ENCODE data around the gene NASP. TPM values are rescaled to one million over a fixed set of nuclear protein-coding genes. Genes with fewer than 3 reads are reported as not detected.

NASP gene
- total and polyA plus RNA-seq, 10 donors = 85.1 to 151 (median 117) TPM

DNA sequence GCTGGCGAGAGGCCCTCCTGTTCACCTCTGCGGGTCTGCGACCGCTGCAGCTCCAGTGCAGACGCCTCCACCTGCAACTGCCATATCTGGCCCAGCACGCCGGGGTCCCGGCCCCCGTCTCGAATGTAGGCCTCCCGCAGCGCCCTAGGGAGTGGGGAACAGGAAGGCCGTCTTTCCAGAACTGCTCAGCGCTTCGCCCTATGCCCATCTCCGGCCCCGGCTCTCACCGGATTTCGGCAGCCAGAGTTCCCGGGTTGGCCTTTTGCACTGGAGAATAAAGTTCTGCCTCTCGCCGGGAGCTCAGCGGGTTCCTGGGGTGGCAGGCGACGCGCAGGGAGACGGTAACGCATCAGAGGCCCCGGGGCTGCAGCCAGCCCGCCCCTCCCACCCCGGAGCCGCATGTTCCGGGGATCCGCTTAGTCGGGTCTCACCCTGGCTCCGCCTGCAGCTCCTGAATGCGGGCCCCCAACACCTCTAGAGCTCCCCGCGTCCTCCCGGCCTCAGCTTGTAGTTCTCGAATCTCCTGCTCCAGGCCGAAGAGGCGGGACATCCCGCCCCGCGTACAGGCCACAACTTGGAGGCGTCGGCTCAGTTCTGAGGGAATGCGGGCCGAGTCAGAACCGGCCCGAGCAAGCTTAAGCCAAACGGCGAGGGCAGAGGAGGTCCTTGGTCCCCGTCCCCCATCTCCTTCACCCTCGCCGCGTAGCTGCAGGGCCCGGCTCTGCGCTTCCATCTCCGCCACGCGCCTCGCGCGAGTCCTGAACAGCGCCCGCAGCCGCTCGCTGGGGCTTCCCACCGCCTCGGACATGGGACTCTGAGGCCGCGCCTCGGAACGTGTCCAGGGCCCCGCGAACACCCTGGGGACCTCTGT lies 38.9 kb downstream of the NASP start:
- no peak for DNase-seq
- peaks cover 0 to 100% (median 44%) of the 10 kb centered on the region in 6 donors for H3K36me3 ChIP-seq
- peaks cover 3 to 44% (median 17%) of the 10 kb centered on the region in 6 donors for H3K4me1 ChIP-seq
- WGBS, 5 donors = 78 to 96% (median 87%) methylated on average over 64 to 78 of the region's 78 CpGs
- H3K27ac ChIP-seq = peak overlapping the region in 5 of 8 donors; percentile 69 to 83 (median 79)
- no peaks in the 10 kb centered on the region for H3K9me3 ChIP-seq
- no peak overlapping the region for H3K4me3 ChIP-seq
- TF ChIP-seq, protein P1, sequence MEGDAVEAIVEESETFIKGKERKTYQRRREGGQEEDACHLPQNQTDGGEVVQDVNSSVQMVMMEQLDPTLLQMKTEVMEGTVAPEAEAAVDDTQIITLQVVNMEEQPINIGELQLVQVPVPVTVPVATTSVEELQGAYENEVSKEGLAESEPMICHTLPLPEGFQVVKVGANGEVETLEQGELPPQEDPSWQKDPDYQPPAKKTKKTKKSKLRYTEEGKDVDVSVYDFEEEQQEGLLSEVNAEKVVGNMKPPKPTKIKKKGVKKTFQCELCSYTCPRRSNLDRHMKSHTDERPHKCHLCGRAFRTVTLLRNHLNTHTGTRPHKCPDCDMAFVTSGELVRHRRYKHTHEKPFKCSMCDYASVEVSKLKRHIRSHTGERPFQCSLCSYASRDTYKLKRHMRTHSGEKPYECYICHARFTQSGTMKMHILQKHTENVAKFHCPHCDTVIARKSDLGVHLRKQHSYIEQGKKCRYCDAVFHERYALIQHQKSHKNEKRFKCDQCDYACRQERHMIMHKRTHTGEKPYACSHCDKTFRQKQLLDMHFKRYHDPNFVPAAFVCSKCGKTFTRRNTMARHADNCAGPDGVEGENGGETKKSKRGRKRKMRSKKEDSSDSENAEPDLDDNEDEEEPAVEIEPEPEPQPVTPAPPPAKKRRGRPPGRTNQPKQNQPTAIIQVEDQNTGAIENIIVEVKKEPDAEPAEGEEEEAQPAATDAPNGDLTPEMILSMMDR (IDR thresholded peaks at IDR 0.05 in 8 of 11, conservative IDR thresholded peaks at IDR 0.05 in 3 of 11) = no peak
- TF ChIP-seq POLR2A (IDR thresholded peaks at IDR 0.05) = no peak
- peak in 2 of 3 donors; percentile 50 to 67 for TF ChIP-seq POLR2AphosphoS5 (IDR thresholded peaks at IDR 0.05)
- H3K27me3 ChIP-seq (replicated peaks in 1 of 7) = no peaks in the 10 kb centered on the region
- intact Hi-C loops (cut with DNase I; ENCODE audit: low total_unique reads) = no loop called here

DNA sequence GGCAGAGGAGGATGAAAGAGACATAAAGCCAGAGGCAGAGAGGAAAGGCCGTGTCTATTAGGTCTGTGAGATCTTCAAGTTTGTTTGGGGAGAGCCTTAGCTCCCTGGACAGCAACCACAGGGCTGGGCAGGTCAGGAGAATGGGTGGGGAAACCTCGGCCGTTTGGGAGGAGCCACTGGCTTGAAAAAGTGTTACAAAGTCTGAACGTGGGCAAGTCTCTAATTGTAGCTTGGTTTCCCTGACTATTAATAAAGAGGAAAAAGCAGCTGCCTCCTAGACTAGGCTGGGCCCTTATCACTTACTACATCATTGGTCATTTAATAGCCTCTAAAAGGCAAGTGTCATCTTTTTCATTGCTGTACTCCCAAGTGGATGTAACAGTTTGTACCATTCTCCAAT lies 40.1 kb downstream of the NASP start, which contains the start of gene CCDC17:
Gene CCDC17, minus strand, starts transcription at position 83 of the 400 bp plus-strand sequence. CDS start 145 bp downstream, outside the sequence.
- no peak for DNase-seq
- Histone ChIP-seq H3K4me1 (peaks cover 3 to 45% (median 20%) of the 10 kb centered on the region in 6 donors), H3K4me3 (no peak within 1 kb of the TSS), H3K27ac (peak within 1 kb of the TSS in 2 of 8 donors; percentile 13 to 28), H3K36me3 (peaks cover 2 to 100% (median 48%) of the 10 kb centered on the region in 6 donors), H3K27me3 (replicated peaks in 1 of 7) (no peaks in the 10 kb centered on the region), H3K9me3 (no peaks in the 10 kb centered on the region)
- intact Hi-C loops (cut with DNase I; ENCODE audit: low total_unique reads) = no loop called here
- WGBS, 5 donors = 49 to 62% (median 53%) methylated on average over 4 of the region's 4 CpGs
- TF ChIP-seq, protein P1 (IDR thresholded peaks at IDR 0.05 in 8 of 11, conservative IDR thresholded peaks at IDR 0.05 in 3 of 11) = no peak
- TF ChIP-seq POLR2A (IDR thresholded peaks at IDR 0.05) (no peak), POLR2AphosphoS5 (IDR thresholded peaks at IDR 0.05) (no peak)

DNA sequence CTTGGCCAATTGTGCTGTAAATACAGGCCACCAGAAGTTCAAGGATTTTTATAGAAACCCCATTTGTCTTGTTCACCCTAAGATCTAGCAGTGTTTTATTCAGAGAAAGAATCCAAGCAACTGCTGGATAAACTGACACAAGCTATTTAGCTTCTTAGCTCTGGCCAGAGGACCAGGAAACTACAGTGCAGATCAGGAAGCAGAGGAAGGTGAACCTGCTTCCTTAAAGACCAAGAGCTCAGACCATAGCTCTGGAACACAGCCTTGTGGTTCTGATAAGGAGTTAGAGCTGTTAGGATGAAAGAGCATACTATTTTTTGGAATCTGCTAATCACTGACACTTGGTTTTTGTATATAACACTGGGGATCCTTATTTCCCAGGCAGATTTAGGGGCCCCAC lies 45.2 kb downstream of the NASP start:
- H3K4me3 ChIP-seq = no peak overlapping the region
- intact Hi-C loops (cut with DNase I; ENCODE audit: low total_unique reads) = no loop called here
- H3K36me3 ChIP-seq = peaks cover 9 to 100% (median 87%) of the 10 kb centered on the region in 6 donors
- H3K4me1 ChIP-seq = peaks cover 0 to 24% (median 5%) of the 10 kb centered on the region in 6 donors
- DNase-seq = no peak
- H3K9me3 ChIP-seq = no peaks in the 10 kb centered on the region
- H3K27me3 ChIP-seq (replicated peaks in 1 of 7) = no peaks in the 10 kb centered on the region
- TF ChIP-seq POLR2A (IDR thresholded peaks at IDR 0.05) = no peak
- peak overlapping the region in 5 of 8 donors; percentile 21 to 54 (median 45) for H3K27ac ChIP-seq

DNA sequence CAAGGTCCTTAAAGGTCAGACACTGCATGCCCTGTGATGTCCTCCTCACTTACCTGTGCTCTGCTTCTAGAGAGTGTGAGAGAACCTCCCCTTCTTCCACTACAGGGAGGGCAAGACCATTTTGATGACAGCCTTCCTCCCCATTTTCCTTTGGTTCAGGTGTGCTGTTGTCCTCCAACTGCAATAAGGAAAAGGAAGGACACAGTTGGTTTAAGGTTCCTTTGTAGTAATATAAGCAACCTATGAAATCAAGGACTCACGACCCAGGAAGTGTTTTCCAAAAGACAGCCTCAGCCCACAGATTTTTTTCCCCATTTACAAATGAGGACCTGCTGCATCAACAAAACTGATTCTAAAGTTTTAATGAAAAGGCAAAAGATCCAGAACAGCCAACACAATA lies 46.6 kb downstream of the NASP start:
- intact Hi-C loops (cut with DNase I; ENCODE audit: low total_unique reads) = no loop called here
- WGBS, 5 donors = 68 to 97% (median 89%) methylated on average over 1 of the region's 1 CpG
- H3K9me3 ChIP-seq = no peaks in the 10 kb centered on the region
- peaks cover 0 to 25% (median 8%) of the 10 kb centered on the region in 6 donors for H3K4me1 ChIP-seq
- no peak for DNase-seq
- peaks cover 9 to 100% (median 89%) of the 10 kb centered on the region in 6 donors for H3K36me3 ChIP-seq
- TF ChIP-seq, protein P1 (IDR thresholded peaks at IDR 0.05 in 8 of 11, conservative IDR thresholded peaks at IDR 0.05 in 3 of 11) = no peak
- TF ChIP-seq POLR2AphosphoS5 (IDR thresholded peaks at IDR 0.05) = no peak
- no peak for TF ChIP-seq POLR2A (IDR thresholded peaks at IDR 0.05)
- no peaks in the 10 kb centered on the region for H3K27me3 ChIP-seq (replicated peaks in 1 of 7)
- peak overlapping the region in 2 of 8 donors; percentile 10 to 54 for H3K27ac ChIP-seq
- H3K4me3 ChIP-seq = no peak overlapping the region

Measured in spleen (tissue), 11 donors.